GM18867 (cell line): ENCODE results near the gene TSEN54.
"Not testable (repeated sequence)": the region's sequence is repeated elsewhere in the genome, so short reads cannot be mapped to it uniquely, and the experiment has no call there.

Experiments used
- ATAC-seq: cut with Tn5 transposase; IDR thresholded peaks from one replicate; pipeline ENCODE4 v1.9.1; 2021; ENCODE audit warnings: mild to moderate bottlenecking, moderate library complexity; ENCODE audit not compliant: unreplicated experiment

TSEN54 gene

DNA sequence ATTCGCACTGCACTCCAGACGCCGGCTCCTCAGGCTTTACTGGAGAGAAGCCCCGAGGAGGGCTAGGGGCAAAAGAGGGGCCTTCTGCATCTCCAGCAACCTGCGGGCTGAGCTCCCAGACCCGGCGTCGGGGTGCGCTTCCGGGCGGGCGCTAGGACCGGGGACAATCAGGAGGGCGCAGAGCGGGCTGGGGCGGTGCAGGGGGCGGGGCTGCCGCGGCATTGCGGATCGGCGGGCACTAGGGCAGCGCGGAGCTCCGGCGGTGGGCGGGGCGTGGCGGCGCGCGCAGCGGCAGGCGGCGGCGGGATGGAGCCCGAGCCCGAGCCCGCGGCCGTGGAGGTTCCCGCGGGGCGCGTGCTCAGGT is at the start of gene TSEN54:
TSEN54 (plus strand) TSS at position 274 of the 364 bp plus-strand sequence; CDS start at position 307, 33 bp downstream.
- peak; percentile 73 for ATAC-seq

DNA sequence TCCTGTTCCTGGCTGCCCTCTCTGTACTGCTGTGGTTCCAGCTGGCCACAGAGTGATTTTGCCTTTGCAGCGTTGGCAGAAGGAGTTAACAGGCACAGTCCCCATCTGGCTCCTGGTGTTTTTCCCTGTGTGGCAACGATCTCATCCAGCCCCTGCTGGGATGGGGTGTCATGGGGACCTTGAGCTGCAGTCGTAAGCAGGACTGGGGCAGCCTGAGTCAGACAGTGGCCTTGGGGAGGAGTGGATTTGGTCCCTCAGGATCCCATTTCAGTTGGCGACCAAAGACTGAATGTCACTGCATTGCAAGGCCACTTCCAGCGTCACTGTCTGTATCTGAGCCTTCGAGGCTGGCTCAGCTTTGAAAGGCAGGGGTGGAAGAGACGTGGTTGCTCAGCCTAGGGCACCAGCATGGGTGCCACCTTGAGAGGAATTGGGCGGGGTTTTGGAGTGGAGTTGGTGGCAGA is 48.0 kb upstream of the TSEN54 start:
- ATAC-seq: no peak

DNA sequence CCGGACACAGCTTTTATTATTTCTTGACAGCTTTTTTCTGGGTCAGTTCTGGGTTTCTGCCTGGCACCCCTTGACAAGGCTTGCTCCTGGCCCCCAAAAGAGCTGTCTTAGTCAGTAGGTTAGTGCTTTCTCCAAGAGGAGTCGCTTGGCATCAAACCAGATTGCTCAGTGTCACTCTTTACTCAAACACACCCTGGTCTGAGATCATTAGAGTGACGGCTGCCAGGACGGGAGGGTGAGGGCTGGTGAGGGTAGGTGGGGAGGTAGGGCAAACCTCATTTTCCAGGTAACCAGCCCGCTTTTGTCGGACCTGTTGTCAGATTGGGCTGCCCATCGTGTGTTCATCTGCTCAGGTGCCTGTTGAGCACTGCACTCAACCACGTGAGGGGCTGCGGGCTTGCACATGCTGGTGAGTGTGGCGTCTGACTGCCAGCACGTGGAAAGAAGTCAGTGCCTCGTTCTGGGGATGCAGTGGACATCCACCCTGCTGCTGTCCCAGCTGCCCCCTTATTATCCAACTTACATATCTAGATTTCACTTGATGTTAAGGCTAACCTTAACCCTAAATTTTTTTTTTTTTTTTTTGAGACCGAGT is 47.5 kb upstream of the TSEN54 start:
- ATAC-seq: no peak

DNA sequence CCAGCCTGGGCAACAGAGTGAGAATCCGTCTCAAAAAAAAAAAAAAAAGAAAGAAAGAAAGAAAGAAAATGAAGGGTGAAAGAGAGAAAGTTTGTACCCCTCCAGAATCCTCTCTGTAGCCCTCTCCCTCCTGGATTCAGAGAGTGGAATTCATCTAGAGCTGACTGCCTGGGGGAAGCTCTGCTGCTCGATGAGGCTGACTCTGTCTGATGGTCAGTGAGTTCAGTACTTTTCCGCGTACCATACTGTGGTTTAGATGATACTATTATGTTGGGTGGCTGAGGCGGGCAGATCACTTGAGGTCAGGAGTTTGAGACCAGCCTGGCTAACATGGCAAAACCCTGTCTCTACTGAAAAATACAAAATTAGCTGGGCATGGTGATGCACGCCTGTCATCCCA is 45.1 kb upstream of the TSEN54 start:
- no peak for ATAC-seq

DNA sequence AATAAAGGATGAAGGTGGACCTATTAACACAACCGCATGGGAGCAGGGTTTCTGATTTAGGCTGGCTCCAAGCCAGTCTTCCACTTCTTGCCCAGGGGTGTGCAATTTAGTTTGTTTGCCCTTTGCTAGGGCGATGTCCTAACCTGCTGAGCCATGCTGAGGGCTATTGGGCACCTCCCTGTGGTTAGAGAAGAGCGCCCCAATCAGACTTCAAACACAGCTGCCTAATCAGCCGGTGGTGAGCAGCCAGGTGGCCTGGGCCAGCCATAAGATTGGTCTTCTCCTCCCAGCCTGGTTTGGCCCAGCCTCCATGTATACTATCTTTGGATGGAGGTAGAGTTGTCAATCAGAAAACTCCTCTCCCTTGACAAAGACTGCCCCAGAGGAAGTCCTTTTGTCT is 44.2 kb upstream of the TSEN54 start:
- ATAC-seq: no peak

DNA sequence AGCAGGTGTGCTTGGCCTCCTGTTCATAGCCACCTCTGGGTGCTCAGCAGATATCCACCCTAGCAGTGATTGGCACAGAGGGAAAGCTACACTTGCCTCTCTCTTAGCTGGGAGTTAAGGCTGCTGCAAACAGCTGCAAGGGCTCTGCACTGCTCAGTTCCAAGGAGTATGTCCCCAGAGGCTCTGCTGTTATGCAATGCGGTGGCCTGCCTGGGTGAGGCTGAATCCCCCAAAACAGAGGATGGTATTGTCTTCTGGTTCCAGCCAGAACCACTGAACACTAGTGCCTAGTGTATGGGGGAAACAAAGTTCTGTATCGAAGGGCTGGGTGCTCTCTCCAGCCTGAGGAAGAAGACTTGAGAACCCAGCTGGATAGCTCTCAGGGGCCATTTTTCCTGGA is 43.1 kb upstream of the TSEN54 start:
- ATAC-seq: no peak

DNA sequence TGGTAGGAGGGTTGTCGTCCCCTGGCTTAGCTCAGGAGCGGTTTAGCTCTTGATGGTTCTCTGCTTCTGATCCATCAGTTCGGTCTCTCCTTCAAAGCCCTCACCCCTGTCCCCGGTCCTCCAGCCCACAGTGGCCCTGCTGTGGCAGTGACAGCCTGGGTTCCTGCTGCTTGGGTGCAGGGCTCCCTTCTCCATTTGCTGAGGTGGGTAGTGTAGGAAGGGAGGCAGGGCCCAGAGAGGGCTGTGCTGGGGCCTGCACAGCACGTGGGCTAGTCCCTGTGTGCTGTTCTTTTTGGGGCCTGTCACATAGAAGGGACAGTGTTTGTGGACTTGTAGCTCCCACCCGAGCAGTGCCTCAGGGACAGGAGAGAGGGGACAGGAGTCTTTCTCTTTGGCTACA is 41.6 kb upstream of the TSEN54 start:
- no peak for ATAC-seq

DNA sequence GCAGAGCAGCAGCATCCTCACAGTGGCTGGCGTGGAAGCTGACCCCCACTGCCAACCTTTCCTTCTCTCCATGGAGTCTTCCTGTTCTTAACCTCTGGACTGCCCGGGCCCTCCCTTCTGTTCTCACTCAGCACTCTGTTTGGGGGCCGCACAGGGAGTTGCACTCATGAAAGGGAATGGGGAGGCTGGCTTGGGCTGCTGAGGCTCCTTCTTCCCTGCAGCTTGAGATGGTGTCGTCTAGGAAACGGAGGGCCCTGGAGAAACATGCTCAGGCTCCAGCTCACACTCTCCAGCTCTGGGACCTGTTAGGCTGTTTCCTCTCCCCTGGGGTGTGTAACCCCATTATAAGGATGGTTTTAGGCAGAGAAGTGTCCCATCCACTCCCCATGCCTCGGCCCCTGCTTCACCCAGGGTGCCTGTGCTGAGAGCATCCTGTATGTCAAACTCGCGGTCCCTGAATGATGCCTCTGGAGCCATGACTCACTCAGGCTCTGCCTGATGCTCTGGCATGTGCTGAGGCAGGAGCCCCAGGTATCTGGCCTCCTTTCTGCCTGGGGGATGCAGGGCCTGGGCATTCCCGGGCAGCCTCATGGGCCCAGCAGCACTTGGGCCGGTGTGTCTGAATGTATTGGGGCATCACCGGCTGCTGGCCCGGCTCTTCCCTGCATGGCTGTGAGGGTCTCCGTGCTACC is 41.0 kb upstream of the TSEN54 start:
- ATAC-seq: no peak

DNA sequence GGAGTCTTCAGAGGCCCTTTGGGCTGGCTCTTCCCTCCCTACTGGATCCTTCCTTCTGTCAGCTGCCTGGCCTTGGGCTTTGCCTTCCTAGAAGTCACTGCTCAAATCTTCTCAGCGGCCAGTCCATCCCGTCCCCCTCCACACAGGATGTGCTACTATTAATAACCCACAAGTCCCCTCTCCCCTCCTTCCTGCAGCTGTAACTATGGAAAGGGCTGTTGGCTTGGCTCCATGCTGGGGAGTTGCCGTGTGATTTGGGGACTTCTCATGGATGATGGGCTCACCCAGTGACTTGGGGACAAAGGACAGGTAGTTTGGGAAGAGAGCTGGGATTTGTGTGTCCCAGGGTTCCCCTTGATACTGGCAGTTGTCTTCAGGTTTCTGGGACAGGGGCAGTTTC is 40.5 kb upstream of the TSEN54 start:
- no peak for ATAC-seq

DNA sequence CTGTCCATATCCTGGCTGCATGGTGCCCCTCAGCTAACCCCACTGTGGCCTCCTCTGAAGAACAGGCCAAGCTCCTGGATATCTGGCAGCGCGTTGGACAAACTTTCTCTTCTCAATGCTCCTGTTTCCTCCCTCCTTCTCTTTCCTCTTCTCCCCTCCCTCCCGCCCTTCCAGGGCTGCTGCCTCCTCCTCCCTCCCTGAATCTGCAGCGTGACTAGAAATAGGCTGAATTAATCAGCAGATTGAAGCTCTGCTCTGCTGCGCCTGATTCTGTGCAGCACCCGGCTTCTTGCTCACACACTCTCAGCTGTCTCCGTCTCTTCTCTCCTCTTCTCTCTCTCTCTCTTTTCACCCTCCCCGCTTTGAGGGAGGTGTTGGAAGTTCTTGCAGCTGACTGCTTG is 40.1 kb upstream of the TSEN54 start:
- ATAC-seq: no peak

DNA sequence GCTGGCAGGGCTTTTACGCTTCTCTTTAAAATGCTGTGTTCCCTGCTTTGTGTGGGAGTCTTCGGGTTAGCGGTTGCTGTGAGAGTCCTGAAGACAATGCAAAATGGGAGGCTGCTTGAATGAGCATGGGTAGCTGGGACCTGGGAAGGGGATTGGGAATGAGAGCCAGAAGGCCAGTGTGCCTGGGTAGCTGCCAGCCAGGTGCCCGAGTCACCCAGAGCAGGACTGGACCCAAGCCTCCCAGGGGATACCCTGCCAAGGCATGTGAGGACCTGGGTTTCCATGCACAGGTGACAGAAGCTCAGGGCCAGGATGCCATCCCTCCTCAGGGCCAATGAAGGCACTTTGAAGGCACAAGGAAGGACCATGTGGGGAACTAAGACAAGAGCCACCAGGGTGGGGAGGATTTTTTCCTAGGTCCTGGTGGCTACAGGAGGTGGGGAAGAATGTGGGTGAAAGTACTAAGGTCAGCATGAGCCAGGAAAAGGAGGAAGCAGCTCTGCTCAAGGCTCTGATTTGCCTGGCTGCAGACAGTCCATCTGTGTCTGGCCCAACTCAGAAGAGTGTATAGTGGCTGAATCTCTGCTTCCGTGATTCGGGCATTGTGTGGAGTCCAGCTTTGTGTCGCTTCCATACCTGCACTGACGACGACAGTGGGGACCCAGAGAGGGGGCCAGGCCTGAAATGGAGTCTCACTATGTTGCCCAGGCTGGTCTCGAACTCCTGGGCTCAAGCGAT is 39.4 kb upstream of the TSEN54 start:
- no peak for ATAC-seq

DNA sequence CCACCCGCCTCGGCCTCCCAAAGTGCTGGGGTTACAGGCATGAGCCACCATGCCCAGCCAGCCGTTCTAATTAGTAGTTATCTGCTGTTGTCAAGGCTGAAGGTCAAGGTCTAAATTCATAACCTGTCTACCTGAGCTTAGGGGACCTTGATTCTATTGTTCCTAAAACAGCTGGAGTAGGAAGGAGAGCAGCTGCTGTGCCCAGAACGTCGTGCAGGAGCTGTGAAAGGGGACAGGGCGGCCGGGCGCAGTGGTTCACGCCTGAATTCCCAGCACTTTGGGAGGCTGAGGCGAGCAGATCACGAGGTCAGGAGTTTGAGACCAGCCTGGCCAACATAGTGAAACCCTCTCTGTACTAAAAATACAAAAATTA is 38.9 kb upstream of the TSEN54 start:
- not testable (repeated sequence) for ATAC-seq

DNA sequence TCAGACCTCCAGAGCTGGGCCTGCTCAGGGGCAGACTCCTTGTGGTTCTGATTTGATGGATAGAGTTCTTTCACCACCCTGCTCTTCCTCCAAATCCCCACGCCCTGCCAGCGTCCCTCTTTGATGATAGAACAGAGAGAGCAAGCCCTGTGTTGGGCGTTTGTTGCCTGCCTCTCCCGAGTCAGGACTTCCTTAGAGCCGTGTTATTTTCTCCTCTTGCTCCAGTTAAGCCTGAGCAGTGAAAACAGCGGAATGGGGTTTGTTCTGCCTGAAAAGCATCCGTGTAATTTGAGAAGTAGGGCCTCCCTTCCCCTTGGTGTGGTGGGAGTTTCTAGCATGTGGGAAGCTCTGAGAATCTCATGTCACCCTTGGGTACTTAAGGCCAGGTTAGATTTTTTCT is 37.8 kb upstream of the TSEN54 start:
- no peak for ATAC-seq

DNA sequence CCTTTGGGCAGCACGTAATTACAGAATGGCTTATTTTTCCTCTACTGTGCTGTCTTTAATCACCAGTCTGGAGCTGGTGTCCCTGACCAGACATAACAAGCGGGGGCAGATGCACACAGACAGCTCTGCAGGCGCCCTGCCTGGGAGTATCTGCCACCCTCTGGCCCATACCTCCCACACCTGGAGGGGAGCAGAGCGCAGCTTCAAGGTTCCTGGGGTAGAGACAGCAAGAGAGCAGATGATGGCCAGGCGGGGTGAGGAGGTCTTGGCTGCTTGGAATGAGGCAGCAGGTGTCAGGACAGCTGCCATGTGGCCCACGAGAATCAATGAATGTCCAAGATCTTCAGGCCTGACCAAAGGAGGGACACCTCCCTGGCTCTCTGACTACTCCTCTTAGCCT is 36.0 kb upstream of the TSEN54 start:
- ATAC-seq: no peak

DNA sequence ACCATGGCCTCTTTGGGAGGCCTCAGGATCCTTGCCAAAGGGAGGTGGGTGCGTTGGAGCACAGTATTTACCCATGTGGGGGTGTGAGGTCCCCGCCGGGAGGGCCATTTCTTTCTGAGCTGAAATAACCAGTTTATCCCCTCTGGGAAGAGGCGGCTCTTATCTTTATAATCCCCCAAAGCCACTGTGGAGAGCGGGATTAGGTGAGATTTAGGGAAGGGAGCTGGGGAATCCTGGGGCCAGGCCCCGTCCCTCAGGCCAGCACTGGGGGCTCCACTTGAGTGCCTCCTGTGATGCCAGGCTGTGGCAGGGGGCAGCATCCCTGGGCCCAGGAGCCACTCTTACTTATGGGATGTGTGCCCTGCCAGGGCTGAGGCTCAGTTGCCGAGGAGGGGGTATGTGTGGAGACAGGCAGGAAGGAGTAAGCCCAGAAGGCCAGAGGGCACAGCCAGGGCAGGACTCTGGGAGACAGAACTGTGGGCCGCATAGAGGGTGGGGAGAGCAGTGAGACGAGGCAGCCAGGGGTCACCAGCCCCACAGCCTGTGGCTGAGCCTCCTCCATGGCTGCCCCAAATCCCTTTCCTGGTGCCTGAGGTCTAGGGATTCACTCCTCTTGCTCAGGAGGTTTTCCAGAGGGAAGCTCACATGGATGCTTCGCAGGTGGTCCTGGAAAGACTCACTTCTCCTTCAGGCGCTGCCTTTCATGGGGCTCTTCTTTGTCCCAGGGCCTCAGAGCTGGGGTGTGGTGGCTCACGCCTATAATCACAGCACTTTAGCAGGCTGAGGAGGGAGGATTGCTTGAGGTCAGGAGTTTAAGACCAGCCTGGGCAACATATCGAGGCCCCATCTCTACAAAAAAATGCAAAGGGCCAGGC is 34.9 kb upstream of the TSEN54 start:
- ATAC-seq: no peak

DNA sequence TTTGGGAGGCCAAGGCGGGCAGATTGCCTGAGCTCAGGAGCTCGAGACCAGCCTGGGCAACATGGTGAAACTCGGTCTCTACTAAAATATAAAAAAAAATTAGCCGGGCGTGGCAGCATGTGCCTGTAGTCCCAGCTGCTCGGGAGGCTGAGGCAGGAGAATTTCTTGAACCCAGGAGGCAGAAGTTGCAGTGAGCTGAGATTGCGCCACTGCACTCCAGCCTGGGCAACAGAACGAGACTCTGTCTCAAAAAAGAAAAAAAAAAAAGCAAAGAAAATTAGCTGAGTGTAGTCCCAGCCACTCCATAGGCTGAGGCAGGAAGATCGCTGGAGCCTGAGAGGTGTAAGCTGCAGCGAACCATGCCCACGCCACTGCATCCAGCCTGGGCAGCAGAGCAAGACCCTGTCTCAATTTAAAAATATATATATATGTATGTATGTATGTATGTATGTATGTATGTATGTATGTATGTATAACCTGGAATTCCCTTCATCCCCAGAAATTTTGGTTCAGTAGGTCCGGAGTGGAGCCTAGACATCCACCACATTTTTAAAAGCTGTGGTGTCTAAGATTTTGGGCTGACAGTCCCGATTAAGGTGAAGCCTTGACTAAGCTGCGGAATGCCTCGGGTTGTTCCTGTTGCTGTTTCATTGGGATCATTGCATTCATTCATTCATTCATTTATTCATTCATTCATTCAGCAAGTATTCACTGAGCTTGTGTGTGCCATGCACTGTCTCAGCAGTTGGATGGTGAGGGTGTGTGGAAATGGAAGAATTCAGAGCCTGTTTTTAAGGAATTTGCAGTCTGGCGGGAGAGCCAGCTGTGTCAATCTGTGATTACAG is 34.0 kb upstream of the TSEN54 start:
- ATAC-seq: no peak

DNA sequence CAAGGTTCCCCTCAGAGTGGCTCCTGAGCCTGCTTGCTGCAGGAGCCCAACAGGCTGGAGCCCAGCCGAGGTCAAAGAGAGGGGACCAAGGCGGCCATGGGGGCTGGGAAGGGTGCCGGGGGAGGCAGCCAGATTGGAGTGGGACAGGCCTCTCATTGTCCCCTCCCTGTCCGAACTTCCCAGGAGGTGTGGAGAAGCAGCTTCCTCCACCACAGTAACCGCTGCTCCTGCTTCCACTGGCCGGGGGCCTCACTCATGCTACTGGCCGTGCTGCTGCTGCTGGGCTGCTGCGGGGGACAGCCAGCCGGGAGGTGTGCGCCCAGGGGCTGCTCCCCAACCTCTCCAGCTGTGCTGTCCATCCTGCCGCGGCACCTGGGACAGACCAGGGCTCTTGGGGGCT is 30.6 kb upstream of the TSEN54 start:
- ATAC-seq: no peak

DNA sequence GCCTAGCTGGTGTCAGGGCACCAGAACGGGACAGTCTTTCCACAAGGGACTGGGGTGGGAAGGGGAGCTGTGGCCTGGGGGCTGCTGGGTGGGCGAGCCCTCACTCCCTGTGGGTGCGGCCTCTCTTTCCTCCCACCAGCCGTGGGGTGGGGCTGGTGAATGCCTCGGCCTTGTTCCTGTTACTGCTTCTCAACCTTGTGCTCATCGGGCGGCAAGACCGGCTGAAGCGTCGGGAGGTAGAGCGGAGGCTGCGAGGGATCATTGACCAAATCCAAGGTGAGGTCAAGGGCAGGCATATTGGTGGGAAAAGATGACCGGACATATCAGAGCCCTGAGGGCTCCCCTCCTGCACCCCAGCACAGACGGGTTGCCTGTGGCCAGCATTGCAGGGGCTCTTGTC is 30.2 kb upstream of the TSEN54 start:
- no peak for ATAC-seq

DNA sequence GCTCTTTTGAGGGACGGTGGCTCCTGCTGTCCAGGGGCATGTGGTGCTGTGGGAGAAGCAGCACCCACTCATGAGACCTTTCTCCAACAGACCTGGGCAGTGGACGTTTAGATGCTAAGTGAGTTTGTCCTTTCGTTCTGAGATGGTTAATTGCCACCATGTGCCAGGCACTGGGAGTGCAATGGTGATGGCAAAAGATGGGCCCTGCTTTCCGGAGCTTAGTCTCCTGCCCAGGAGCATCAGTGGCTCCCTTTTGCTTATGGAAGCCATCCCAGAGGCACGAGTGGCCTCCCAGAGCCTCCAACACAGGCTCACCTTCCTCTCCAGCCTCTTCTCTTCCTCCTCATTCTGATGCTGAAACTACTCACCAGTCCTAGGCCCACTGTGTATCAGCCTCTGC is 29.4 kb upstream of the TSEN54 start:
- no peak for ATAC-seq

DNA sequence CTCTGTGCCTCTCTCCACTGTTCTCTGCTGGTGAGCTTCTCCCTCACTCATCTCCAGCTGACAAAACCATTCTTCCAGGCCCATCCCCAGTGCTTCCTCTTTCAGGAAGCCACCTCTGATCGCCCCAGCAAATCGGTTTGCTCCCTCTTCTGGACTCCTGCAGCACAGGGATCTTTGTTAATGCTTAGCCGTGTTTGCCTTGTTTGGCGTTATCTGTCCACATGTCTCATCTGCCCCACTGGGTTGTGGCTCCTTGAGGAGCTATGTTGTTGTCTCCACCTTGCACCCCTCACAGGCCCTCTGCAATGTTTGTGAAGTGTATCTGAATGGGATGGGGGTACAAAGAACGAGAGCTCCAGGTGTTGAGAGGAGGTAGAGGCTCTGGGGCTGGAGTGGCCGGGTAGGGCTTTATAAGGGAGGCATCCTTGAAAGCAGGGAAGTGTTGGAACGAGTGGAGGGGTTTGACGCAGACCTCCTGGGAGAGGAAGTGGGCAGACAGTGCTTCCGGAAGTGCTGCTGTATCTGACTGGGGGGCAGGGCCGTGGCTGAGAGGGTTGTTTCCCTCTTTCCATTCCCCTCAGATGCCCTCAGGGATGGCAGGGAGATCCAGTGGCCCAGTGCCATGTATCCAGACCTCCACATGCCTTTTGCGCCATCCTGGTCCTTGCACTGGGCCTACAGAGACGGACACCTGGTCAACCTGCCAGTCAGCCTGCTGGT is 28.8 kb upstream of the TSEN54 start:
- no peak for ATAC-seq
